CD4-positive, alpha-beta T cell treated with Interleukin-6 at 100 ng/mL for 8 hours (primary cell): ENCODE measurements around the gene GPR62.

Source experiments
- DNase-seq: peaks from one replicate; pipeline ENCODE4 v3.0.0-alpha.2; 2020; ENCODE audit warnings: mixed read lengths, low spot score

Gene GPR62

DNA sequence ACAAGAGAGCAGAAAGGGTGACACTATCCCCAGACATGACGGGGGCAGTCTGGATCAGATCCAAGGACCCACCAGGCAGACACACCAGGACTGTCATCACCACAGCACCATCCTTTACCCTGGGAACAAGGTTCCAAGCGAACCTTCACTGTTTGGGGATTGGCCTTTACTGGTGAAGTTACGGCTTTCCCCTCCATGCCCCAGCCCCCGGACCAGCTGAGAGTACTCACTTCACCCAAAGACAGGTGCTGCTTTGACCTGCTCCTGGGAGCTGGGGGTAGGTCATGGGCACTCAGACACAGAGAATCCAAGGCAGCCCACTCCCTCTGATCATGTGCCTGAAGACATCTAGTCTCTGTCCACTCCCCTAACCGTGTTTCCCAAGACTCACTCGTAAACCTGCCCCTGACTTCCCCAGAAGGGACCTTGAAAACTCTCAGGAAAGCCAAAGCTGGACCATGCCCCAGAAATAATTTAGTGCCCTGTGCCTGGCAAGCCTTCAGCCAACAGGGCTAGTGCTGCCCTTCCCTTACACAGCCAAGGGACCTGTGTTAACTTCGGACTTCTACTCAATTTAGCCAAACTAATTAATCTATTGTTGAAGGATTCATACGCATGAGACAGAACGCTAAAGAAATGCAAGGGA lies 16.3 kb upstream of the GPR62 start:
- no peak for DNase-seq

DNA sequence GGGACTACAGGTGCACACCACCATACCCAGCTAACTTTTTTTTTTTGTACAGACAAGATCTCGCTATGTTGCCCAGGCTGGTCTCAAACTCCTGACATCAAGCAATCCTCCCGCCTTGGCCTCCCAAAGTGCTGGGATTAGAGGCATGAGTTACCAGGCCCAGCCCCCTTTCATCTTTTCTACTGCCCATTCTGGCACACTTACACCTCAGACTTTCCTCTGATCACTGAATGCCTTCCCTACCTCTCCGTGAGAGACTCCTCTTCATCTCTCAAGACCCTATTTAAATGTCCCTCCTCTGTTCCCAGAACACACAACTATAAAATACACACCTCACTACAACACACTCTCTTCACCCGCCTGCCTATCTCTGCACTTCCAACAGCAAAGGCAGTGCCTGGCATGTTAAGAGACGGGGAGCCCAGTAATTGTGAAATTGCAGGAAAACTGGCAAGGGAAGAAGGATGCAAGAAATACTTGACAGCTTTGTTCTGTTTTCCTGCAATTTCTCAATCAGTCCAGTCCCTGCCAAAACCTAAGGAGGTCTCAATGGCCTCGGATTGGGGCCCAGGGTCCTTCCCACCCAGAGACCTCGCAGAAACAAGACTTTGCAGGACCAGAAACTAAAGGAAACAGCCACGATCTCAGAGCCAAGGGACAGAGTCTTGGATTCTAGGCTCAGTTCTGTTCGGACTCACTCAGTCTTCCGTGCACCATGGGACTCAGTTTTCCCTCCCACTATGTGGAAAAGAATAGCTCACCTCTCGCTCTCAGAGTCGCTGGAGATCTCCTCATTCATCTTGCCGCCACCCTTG lies 14.3 kb upstream of the GPR62 start:
- DNase-seq: no peak

DNA sequence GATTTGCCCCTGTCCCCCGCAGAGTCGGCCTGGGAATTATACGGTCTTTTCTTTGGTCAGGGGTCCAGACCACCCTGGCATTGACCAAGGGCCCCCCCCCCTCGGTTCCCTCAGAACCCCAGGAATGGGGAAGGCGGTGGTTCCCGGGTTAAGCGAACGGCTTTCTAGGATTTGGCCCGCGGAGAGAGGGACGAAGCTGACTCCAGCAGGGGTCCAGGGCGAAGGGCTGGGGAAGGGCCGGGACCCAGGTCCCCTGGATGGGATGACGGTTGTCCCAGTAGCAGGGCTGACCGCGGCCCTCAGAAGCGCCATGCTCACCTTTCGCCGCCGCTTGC lies 13.8 kb upstream of the GPR62 start:
- no peak for DNase-seq

DNA sequence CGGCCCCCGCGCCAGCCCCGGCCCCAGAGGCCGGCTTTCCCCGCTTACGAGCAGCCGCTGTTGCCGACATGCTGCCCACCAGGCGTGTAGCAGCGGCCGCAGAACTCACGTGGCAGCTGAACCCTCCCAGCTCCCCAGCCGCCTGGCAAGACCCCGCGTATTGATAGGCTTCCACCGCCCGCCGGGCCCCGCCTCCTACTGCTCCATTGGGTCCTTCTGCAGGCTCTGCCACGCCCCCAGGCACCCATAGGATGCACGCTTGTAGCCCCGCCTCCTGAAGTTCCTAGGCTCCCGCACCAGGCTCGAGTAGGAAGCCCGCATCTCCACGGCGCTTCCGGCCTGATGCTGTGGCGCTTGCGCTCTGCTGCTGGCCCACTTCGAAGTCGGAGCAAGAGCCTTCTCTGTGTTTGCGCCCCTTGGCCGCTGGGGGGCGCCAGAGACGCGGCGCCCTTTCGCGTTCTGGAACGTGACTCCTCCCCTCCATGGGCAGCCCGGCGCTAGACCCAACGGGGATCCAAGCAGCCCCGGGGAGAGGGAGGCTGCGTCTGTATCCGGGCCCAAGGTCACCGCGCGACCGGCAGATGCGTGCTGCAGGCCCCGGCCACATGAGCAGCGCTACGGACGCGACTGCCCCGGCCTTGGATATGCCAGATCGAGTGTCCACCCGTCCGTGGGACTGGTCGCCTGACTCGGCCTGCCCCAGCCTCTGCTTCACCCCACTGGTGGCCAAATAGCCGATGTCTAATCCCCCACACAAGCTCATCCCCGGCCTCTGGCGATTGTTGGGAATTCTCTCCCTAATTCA lies 13.2 kb upstream of the GPR62 start, which contains the start of the genes PARP3 and RRP9:
PARP3 (plus strand) TSS at position 566 of the 805 bp plus-strand sequence. CDS start 993 bp downstream, outside the sequence.
RRP9 (minus strand) TSS at position 107 of the 805 bp plus-strand sequence; CDS start at position 70, 37 bp downstream.
- DNase-seq: peak; percentile 100

DNA sequence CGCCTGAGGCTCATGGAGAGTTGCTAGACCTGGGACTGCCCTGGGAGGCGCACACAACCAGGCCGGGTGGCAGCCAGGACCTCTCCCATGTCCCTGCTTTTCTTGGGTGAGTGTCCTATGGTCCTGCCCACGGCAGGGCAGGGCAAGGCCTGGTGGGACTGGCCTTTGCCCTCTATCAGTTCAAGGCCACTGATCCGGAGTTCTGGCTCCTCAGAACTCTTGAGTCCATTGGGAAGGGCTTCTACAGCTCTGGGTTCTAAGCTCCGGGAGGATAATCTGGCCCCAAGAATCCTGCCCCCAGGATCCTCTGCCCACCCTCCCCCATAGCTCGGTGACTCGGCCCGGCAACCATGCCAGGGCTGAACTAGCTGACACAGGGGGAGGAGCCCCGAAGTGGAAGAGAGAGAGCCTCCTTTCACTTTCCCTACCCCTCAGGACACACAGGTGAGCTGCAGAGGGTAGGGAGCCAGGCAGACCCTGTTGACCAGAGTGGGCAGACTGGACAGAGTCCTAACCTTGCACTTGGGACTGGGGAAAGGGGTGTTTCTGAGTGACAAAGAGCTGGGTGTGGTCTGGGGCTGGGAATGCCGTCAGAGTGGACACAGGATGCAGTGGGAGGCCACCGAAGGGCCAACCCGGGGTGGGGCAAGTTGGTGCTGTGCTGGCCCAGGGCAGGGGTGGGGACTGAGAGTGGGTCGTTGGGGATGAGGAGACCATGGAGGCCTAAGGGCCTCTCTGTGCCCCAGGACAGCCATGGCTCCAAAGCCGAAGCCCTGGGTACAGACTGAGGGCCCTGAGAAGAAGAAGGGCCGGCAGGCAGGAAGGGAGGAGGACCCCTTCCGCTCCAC lies 12.4 kb upstream of the GPR62 start:
- peak; percentile 56 for DNase-seq

DNA sequence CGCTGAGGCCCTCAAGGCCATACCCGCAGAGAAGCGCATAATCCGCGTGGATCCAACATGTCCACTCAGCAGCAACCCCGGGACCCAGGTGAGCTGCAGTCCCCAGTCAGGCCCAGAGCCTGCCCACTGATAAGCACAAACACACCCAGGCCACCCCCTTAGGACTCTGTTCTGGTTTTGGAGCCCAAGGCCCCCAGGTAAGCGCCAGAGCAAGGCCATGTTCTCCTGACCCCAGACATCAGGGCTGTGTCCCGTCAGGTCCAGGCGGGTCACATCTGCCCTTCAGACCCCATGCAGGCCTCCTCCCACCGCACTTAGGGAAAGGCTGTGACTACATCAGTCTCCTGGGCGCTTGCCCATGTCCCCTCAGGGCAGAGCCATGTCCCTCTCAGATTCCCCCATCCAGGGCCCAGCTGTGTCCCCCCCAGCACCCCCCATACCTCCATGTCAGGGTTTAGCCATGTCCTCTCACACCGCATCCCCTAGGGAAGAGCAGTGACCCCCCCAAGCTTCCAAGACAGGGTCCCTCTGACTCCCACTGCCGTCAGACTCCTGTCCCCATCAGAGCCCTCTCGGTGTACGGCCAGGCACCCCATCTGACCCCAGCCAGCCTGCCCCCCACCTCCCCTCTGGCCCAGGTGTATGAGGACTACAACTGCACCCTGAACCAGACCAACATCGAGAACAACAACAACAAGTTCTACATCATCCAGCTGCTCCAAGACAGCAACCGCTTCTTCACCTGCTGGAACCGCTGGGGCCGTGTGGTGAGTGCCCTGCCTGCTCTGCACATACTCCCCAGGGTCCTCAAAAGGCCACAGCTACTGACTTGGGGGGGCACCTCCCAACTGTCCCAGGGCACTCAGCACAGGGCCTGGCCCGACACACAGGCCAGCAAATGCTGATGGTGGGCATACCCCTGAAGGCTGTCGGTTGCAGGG lies 11.5 kb upstream of the GPR62 start:
- no peak for DNase-seq

DNA sequence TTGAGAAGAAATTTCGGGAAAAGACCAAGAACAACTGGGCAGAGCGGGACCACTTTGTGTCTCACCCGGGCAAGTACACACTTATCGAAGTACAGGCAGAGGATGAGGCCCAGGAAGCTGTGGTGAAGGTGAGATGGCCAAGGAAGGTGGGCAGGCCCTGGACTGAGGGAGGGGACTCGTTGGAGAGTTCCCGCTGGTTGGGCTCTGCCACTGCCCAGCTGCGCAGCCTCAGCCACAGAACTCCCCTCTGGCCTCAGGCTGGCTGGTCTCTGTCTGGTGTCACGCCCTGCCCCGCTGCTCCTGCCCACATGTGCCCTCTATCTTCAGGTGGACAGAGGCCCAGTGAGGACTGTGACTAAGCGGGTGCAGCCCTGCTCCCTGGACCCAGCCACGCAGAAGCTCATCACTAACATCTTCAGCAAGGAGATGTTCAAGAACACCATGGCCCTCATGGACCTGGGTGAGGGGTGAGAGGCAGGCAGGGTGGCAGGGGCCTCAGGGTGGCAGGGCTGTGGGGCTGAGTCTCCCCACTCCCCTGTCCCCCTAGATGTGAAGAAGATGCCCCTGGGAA lies 10.6 kb upstream of the GPR62 start:
- DNase-seq: no peak

DNA sequence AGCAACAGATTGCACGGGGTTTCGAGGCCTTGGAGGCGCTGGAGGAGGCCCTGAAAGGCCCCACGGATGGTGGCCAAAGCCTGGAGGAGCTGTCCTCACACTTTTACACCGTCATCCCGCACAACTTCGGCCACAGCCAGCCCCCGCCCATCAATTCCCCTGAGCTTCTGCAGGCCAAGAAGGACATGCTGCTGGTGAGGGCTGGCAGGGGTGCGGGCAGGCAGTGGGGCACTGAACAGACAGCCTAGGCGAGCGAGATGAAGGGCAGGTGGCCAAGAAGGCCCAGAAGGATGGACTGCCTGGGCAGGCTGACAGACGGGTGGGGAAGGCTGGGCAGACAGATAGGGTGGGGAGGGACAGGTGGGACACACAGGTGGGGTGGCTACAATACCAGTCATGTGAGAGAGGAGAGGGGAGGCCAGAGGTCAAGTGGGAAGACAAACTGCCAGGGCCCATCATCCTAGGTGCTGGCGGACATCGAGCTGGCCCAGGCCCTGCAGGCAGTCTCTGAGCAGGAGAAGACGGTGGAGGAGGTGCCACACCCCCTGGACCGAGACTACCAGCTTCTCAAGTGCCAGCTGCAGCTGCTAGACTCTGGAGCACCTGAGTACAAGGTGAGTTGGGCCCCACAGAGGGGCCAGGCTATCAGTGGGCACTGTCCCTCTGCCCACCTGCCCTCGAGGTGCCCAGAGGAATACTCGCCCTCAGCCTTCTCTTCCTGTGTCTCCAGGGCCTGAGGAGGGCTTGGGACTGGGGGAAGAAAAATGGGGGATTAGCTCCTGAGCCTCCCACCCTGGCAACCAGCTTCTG lies 9.9 kb upstream of the GPR62 start:
- DNase-seq: no peak

DNA sequence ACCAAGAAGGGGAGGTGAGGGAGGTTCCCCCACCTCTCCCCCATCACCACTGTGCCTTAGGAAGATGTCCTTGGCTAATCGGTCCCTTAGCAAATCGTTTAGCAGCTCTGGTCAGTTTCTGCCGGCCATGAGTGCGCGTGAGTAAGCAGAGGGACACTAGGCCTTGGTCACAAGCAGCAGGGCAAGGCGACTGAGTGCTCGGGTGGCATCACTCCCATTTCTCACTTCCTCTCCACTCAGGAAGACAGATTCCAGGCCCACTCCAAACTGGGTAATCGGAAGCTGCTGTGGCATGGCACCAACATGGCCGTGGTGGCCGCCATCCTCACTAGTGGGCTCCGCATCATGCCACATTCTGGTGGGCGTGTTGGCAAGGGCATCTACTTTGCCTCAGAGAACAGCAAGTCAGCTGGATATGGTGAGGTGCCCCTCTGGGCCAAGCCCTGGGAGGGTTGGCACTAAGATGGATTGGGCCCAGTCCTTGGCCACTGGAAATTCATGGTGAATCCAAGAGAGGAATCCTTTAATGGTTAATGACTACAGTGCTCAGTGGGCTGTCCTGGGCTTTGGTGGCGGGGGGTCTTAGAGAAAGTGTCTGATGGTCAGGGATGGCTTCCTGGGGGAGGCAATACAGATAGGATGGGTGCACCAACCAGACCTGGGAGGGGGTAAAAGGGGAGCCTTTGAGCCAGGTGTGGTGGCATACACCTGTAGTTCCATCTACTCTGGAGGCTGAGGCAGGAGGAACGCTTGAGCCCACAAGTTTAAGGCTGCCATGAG lies 9.1 kb upstream of the GPR62 start:
- DNase-seq: no peak

DNA sequence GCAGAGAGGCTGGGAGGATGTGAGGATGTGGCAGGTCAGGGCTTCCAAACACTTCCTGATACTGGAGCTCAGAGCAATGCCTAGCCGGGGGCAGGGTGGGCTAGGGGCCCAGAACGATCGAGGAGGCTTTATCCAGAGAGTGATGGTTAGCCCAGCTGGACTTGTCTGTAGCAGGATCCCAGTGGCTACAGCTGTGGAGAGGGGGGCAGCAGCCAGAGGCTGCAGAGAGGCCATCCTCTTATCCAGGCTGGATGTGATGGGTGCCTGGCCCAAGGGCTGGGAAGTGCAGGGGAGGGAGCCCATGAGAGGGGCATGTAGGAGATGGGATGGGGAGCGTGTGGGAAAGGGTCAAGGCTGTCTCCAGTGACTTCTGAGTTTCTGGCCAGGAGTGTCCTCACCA lies 8.4 kb upstream of the GPR62 start:
- no peak for DNase-seq

DNA sequence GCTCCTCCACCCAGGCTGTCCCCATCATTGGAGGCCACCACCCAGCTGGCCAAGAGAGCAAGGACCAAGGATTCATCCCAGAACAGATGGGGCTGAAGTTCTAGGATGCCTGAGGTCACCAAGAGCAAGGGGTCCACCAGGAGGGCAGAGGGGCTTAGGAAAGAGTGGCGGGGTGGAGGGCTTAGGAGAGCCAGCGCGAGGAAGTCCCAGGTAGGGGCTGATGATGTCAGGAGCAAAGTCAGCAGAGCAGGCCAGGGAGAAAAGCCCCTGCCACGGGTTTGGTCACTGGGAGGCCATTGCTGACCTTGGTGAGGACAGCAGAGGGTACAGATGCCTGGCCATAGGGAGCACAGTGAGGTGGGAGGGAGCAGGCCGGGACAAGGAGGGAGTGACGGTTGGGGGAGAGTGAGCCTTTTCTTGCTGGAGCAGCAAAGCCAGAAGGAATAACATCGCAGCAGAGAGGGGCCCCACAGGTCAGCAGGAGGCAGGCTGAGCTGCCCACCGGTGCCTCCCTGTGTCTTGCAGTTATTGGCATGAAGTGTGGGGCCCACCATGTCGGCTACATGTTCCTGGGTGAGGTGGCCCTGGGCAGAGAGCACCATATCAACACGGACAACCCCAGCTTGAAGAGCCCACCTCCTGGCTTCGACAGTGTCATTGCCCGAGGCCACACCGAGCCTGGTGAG lies 7.8 kb upstream of the GPR62 start:
- DNase-seq: no peak

DNA sequence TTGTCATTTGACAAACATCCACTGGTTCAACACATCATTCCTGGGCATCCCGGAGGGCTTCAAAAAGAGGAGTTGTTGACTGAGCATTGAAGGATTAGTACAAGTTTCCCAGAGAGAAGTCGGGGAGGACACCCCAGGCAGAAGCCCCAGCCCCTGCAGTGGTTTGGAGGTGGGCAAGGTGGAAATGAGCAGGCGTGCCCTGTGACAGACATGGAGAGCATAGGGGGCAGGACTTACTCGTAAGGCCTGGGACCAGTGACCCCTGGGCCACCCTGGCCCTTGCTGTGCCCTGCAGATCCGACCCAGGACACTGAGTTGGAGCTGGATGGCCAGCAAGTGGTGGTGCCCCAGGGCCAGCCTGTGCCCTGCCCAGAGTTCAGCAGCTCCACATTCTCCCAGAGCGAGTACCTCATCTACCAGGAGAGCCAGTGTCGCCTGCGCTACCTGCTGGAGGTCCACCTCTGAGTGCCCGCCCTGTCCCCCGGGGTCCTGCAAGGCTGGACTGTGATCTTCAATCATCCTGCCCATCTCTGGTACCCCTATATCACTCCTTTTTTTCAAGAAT lies 7.1 kb upstream of the GPR62 start:
- no peak for DNase-seq

DNA sequence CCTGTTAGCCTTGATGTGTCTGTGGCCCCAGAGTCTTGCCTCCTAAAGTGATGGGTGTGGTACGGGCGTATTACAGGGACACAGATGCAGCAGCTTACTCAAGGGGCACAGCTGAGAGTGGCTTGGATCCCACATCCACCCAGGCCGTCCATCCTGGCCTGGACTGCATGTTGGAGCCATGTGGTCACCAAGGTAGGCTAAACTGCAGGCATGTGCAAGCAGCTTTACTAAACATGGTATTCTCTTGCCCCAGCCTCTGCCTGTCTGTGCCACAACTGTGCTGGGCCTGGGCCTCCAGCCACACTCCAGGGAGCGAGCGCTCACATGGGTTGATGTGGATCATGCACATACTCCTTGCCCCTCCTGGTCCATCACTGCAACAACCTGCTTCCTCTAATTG lies 6.1 kb upstream of the GPR62 start:
- DNase-seq: no peak

DNA sequence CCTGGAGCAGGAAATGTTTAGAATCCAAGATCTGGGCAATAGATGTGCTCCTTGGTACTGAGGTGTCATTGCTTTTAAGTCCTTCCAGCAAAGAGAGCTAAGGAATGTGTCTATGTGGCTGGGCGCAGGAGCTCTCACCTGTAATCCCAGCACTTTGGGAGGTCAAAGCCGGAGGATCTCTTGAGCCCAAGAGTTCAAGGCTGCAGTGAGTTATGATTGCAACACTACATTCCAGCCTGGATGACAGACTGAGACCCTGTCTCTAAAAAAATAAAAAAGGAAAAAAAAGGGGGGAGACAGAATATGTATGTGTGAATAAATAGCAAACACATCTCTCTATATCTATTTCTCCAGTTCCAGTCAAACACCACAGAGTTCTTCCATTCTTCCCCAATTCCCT lies 4.3 kb upstream of the GPR62 start:
- no peak for DNase-seq

DNA sequence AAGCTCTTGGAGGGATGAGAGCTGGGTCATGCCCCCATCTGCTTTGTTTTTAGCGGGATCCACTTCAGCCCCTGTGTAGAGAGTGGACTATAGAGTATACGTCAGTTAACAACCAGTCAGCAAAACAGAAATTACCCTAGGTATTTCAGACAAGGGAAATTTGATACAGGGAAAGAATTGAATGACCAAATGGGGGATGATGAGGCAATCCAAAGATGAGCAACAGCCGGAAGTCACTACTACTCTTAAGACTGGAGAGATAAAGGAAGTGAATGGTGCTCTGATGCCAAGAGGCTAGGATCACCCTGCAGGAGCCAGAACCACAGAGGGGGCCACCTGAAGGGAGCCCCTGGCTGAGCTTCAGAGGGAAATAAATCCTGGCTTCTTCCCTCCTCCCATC lies 1.7 kb upstream of the GPR62 start:
- no peak for DNase-seq

DNA sequence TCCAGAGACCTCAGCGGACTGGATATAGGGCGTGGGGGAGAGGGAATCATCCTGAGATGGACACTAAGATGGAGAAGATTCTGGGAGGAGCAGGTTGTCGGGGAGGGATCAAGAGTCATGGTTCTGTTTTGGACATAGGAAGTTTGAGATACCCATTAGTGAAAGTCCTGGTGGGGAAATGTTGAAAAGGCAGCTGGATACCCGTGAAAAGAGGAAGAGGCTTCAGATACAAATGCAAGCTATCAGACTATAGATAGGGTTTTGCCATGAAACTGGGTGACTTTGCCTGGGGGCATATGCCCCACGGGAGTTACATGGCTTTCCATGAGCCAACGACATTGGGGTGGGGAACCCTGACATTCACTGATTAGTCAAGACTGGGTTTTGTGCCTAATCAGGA lies 1.1 kb upstream of the GPR62 start:
- no peak for DNase-seq

DNA sequence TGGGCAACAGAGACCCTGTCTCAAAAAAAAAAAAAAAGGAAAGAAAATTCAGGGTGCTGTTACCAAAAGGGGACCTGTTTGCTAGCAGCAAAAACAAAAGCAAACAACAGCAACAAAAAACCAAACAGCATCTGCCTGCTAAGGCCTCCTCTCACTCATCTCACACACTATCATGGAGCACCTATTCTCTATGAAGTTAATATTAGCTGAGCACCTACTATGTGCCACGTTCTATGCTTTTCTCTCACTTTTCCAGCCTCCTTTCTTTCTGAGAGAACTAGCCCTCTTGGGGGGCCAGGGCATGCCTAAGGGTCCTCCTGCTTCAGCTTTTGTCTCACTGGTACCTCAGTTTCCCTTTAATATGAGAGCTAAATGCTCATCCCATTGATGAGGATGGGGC lies 468 bp upstream of the GPR62 start:
- no peak for DNase-seq
